Endothelial cell of umbilical vein (primary cell): ENCODE data around the gene KRTAP10-7.

Experiments used
- EZH2 ChIP-seq: IDR thresholded peaks from 2 replicates; pipeline ENCODE4 v1.6.1; 2012; ENCODE audit warnings: borderline replicate concordance, low read depth, mild to moderate bottlenecking, moderate library complexity, low read length, inconsistent platforms; ENCODE audit not compliant: severe bottlenecking
- GATA2 ChIP-seq: IDR thresholded peaks from 2 replicates; pipeline ENCODE4 v1.7.0; 2011; ENCODE audit warnings: low read depth, mild to moderate bottlenecking, moderate library complexity, mixed read lengths, low read length; ENCODE audit not compliant: insufficient read length, insufficient read depth
- POLR2A ChIP-seq: IDR thresholded peaks from 2 replicates; pipeline ENCODE4 v1.6.1; 2012; ENCODE audit warnings: low read depth, mild to moderate bottlenecking, control low read depth, low read length
- POLR2AphosphoS5 ChIP-seq: IDR thresholded peaks from 2 replicates; pipeline ENCODE4 v1.6.1; 2012; ENCODE audit warnings: low read depth, mild to moderate bottlenecking, control low read depth, low read length, moderate library complexity; ENCODE audit not compliant: insufficient read depth
- TF ChIP-seq, protein P1 (sequence below), 2 donors: IDR thresholded peaks; 1 replicate in 1 of 2; 2 replicates in 1 of 2; pipeline ENCODE4 v1.5.1; 2011; ENCODE audit warnings: low read length in 2 of 2, mild to moderate bottlenecking in 2 of 2, moderate library complexity in 2 of 2, control low read depth in 1 of 2, inconsistent platforms in 1 of 2, low read depth in 1 of 2; ENCODE audit not compliant: insufficient read depth in 1 of 2; ENCODE audit errors: extremely low read depth in 1 of 2

DNA sequence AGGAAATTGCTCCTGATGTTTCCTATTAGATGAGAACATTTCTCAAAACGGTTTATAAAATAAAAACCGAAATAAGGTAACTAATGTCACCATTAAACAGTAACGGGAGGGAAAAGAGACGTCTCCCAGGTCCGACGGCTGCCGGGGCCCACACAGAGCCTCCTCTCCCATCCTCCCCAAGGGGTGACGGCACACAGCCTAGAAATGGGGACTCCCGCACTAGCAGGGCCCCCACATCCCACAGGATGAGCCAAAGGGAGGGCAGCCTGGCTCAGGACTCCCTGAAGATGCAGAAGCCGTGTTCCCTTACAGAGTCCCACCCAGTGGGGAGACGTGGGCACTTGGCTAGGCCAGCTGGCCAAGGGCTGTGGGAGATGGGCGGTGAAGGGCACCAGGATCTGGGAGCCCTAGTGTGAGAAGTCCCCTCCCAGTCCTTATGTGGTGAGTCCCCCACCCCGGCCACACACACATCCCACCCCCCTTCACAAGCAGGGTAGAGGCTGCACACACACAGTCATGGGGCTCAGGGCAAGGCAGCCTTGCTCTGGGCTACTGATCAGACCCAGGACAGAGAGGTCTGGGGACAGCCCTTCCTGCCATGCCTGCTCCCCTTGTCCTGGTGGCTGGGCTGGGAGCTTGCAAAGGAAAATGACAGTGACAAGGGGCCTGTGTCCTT is 45.1 kb upstream of the KRTAP10-7 start:
- TF ChIP-seq, protein P1, sequence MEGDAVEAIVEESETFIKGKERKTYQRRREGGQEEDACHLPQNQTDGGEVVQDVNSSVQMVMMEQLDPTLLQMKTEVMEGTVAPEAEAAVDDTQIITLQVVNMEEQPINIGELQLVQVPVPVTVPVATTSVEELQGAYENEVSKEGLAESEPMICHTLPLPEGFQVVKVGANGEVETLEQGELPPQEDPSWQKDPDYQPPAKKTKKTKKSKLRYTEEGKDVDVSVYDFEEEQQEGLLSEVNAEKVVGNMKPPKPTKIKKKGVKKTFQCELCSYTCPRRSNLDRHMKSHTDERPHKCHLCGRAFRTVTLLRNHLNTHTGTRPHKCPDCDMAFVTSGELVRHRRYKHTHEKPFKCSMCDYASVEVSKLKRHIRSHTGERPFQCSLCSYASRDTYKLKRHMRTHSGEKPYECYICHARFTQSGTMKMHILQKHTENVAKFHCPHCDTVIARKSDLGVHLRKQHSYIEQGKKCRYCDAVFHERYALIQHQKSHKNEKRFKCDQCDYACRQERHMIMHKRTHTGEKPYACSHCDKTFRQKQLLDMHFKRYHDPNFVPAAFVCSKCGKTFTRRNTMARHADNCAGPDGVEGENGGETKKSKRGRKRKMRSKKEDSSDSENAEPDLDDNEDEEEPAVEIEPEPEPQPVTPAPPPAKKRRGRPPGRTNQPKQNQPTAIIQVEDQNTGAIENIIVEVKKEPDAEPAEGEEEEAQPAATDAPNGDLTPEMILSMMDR (IDR thresholded peaks at IDR 0.05; ENCODE audit: extremely low read depth in 1 of 2, insufficient read depth in 1 of 2, low read depth in 1 of 2, low read length in 2 of 2) = no peak
- TF ChIP-seq POLR2AphosphoS5 (no peak), POLR2A (no peak), EZH2 (no peak), GATA2 (no peak)
